Heart left ventricle (tissue), 13 donors: Measurements from ENCODE around the gene ANKZF1.

Experiments used
- CTCF ChIP-seq, 12 donors: fragments of 200-600 bp; sonication (generic) in 4 of 12; IDR thresholded peaks; one replicate each; pipeline versions ENCODE4 v1.5.0 to v1.8.0; 2018 to 2022; ENCODE audit warnings: antibody characterized with exemption in 12 of 12, mild to moderate bottlenecking in 5 of 12
- POLR2A ChIP-seq, 2 donors: fragments of 450-650 bp; IDR thresholded peaks; one replicate each; pipeline ENCODE4 v1.6.1; 2017; ENCODE audit warnings: antibody characterized with exemption in 2 of 2, mild to moderate bottlenecking in 2 of 2, moderate library complexity in 2 of 2
- donor health status: ischemic (EF 13 %, LVEDD 7.1; RV severe dilation, severe dysfunction).
- donor health status: DM: no; HTN: yes; CAD: no.
- donor health status: DM: no; HTN: no; CAD: no.
- donor health status: ischemic (EF 25% LVEDD 6.9; RV normal size, moderate dysfunction).
- donor health status: ischemic (EF 25% LVEDD 5.7; RV mildly dilated, moderate dysfunction).
- donor health status: ischemic (EF 35%, LVEDD 5.7; RV mildly dilated, moderate dysfunction).
- donor health status: nonischemic (EF 11% LVEDD 7.7; RV severe dilation, severe dysfunction).
- donor health status: DM: yes; HTN: yes; CAD: no.
- donor health status: PGD.
- donor health status: ischemic (EF 29% LVEDD 5.4; RV normal size, mild dysfunction).
- donor health status: nonischemic (EF 23%, LVEDD 6.1; RV moderate dilation, normal function).

- TF ChIP-seq POLR2A (IDR thresholded peaks at IDR 0.05): no peak
- no peak for TF ChIP-seq CTCF (IDR thresholded peaks at IDR 0.05)
Observed at GRCh38 chr2:219261024-219261855, 31.6 kb downstream of the ANKZF1 start.
